ENCODE data around the gene KCNH8.
A peak's percentile ranks its signal among the peaks of the same experiment; 100 is the strongest.
"Not testable (repeated sequence)": the region's sequence is repeated elsewhere in the genome, so short reads cannot be mapped to it uniquely, and the experiment has no call there.

KCNH8 gene

GRCh38 chr3:19147905-19148767 lies at the start of gene KCNH8:
Gene KCNH8, plus strand, starts transcription at chr3:19148510. Its CDS starts 210 bp downstream, at chr3:19148720.
- H3K27ac ChIP-seq (ENCODE audit: low read depth, low read length), result peak within 1 kb of the TSS; percentile 70
- H3K4me1 ChIP-seq (ENCODE audit: control insufficient read depth, low read length), result peaks cover 24% of the 10 kb centered on the region
- peak within 1 kb of the TSS; percentile 89 for H3K4me3 ChIP-seq (ENCODE audit: low read length)
- no peaks in the 10 kb centered on the region for H3K79me2 ChIP-seq (ENCODE audit: control insufficient read depth, low read length)
- H3K9me2 ChIP-seq (replicated peaks; ENCODE audit: control insufficient read depth, low read length), result no peaks in the 10 kb centered on the region
- H3K36me3 ChIP-seq (ENCODE audit: control insufficient read depth, low read length), result no peaks in the 10 kb centered on the region
- H3K9me3 ChIP-seq (ENCODE audit: control insufficient read depth, insufficient read depth, low read length), result no peaks in the 10 kb centered on the region
- no peak; the same call in 1 of the 2 replicates for TF ChIP-seq EZH2phosphoT487 (IDR thresholded peaks at IDR 0.05; ENCODE audit: borderline replicate concordance, low read length)
- no peak for TF ChIP-seq CTCF (IDR thresholded peaks at IDR 0.05; ENCODE audit: low read depth, low read length, poor library complexity, severe bottlenecking)
- H4K20me1 ChIP-seq (ENCODE audit: control insufficient read depth, insufficient read depth, low read depth, low read length), result peaks cover 3% of the 10 kb centered on the region; the same call in 1 of the 2 replicates
- peaks cover 10% of the 10 kb centered on the region; the same call in 1 of the 2 replicates for H3F3A ChIP-seq (ENCODE audit: control insufficient read depth, insufficient read depth)
- peaks cover 30% of the 10 kb centered on the region for H3K27me3 ChIP-seq (ENCODE audit: control insufficient read depth, low read length)
- H3K4me2 ChIP-seq (ENCODE audit: low read length), result peak within 1 kb of the TSS; percentile 97

- H3F3A ChIP-seq (ENCODE audit: control insufficient read depth, insufficient read depth); H3K36me3 ChIP-seq (ENCODE audit: control insufficient read depth, low read length); H3K9me2 ChIP-seq (replicated peaks; ENCODE audit: control insufficient read depth, low read length); H4K20me1 ChIP-seq (ENCODE audit: control insufficient read depth, insufficient read depth, low read depth, low read length); H3K4me1 ChIP-seq (ENCODE audit: control insufficient read depth, low read length); H3K27ac ChIP-seq (ENCODE audit: low read depth, low read length); H3K9me3 ChIP-seq (ENCODE audit: control insufficient read depth, insufficient read depth, low read length); H3K27me3 ChIP-seq (ENCODE audit: control insufficient read depth, low read length); H3K79me2 ChIP-seq (ENCODE audit: control insufficient read depth, low read length): not testable (repeated sequence)
- peak overlapping the region; percentile 67 for H3K4me2 ChIP-seq (ENCODE audit: low read length)
- peak overlapping the region; percentile 71 for H3K4me3 ChIP-seq (ENCODE audit: low read length)
Observed at GRCh38 chr3:19102654-19103290, 45.5 kb upstream of the KCNH8 start.

GRCh38 chr3:19103510-19103909 lies 44.8 kb upstream of the KCNH8 start:
- H3K4me2 ChIP-seq (ENCODE audit: low read length), result peak overlapping the region; percentile 67
- TF ChIP-seq EZH2phosphoT487 (IDR thresholded peaks at IDR 0.05; ENCODE audit: borderline replicate concordance, low read length), result no peak
- no peak for TF ChIP-seq CTCF (IDR thresholded peaks at IDR 0.05; ENCODE audit: low read depth, low read length, poor library complexity, severe bottlenecking)
- peak overlapping the region; percentile 71 for H3K4me3 ChIP-seq (ENCODE audit: low read length)

GRCh38 chr3:19104459-19104858 lies 43.9 kb upstream of the KCNH8 start:
- H3K9me3 ChIP-seq (ENCODE audit: control insufficient read depth, insufficient read depth, low read length), result peaks cover 9% of the 10 kb centered on the region
- no peaks in the 10 kb centered on the region for H3F3A ChIP-seq (ENCODE audit: control insufficient read depth, insufficient read depth)
- H3K36me3 ChIP-seq (ENCODE audit: control insufficient read depth, low read length), result no peaks in the 10 kb centered on the region
- TF ChIP-seq CTCF (IDR thresholded peaks at IDR 0.05; ENCODE audit: low read depth, low read length, poor library complexity, severe bottlenecking) (no peak), EZH2phosphoT487 (IDR thresholded peaks at IDR 0.05; ENCODE audit: borderline replicate concordance, low read length) (no peak)
- no peaks in the 10 kb centered on the region for H3K79me2 ChIP-seq (ENCODE audit: control insufficient read depth, low read length)
- H3K27me3 ChIP-seq (ENCODE audit: control insufficient read depth, low read length), result no peaks in the 10 kb centered on the region
- peaks cover 6% of the 10 kb centered on the region for H3K4me1 ChIP-seq (ENCODE audit: control insufficient read depth, low read length)
- no peaks in the 10 kb centered on the region for H4K20me1 ChIP-seq (ENCODE audit: control insufficient read depth, insufficient read depth, low read depth, low read length)
- H3K27ac ChIP-seq (ENCODE audit: low read depth, low read length), result no peak overlapping the region
- H3K9me2 ChIP-seq (replicated peaks; ENCODE audit: control insufficient read depth, low read length), result no peaks in the 10 kb centered on the region
- H3K4me3 ChIP-seq (ENCODE audit: low read length), result no peak overlapping the region
- no peak overlapping the region for H3K4me2 ChIP-seq (ENCODE audit: low read length)

More at GRCh38 chr3:19103510-19103909, 44.8 kb upstream of the KCNH8 start:
- Histone ChIP-seq H3K9me3 (ENCODE audit: control insufficient read depth, insufficient read depth, low read length) (peaks cover 9% of the 10 kb centered on the region), H3K36me3 (ENCODE audit: control insufficient read depth, low read length) (no peaks in the 10 kb centered on the region), H3K27ac (ENCODE audit: low read depth, low read length) (no peak overlapping the region), H3K9me2 (replicated peaks; ENCODE audit: control insufficient read depth, low read length) (no peaks in the 10 kb centered on the region), H3F3A (ENCODE audit: control insufficient read depth, insufficient read depth) (no peaks in the 10 kb centered on the region), H3K4me1 (ENCODE audit: control insufficient read depth, low read length) (peaks cover 6% of the 10 kb centered on the region), H3K27me3 (ENCODE audit: control insufficient read depth, low read length) (no peaks in the 10 kb centered on the region), H3K79me2 (ENCODE audit: control insufficient read depth, low read length) (no peaks in the 10 kb centered on the region), H4K20me1 (ENCODE audit: control insufficient read depth, insufficient read depth, low read depth, low read length) (no peaks in the 10 kb centered on the region)

All from DOHH2 (cell line).